HG03060 (cell line): ENCODE results near the gene PPP1R12C.

ENCODE experiments used
- ATAC-seq: cut with Tn5 transposase; IDR thresholded peaks from one replicate; pipeline ENCODE4 v1.9.1; 2021; ENCODE audit warnings: low read depth, moderate number of reproducible peaks; ENCODE audit not compliant: unreplicated experiment

The PPP1R12C gene

GRCh38 chr19:55092423-55093318 lies 24.8 kb downstream of the PPP1R12C start:
- ATAC-seq, result no peak

DNA sequence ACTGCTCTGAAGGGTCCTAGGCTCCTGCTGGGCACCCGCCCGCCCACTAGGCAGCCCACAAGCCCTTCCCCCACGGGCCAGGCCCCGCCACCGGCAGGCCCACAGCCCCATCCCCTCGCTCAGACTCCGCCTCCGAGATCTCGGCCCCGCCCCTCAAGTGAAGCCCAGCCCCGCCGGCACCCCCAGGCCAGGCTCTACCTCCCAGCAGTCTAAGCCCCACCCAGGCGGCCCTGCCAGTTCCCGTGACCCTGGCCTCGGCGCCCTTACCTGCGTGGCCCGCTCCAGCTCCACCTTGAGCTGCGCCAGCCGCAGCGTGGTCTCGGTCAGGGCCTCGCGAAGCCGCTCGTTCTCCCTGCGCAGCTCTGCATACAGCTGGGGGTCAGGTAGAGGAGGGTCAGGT lies 25.5 kb downstream of the PPP1R12C start:
- ATAC-seq, result no peak

- no peak for ATAC-seq
These were observed 26.1 kb downstream of the PPP1R12C start for GRCh38 chr19:55091126-55091910.

DNA sequence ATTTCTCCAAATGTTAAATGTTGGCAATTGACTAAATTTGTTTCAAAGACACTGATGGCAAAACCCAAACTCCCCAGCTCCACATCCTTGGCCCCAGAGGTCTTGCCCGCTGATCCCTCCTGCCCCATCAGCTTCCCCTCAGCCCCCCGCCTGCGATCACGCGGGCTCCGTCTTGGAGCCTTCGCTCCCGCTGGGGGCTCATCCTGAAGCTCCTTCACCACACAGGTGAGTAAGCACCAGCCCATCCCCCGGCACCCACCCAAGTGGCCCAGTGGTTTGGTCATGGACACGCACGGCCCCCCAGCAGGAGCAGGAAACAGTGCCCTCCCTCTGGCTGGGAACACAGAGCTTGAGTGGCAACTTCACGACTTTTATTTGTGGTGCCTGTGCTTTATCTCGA lies 26.9 kb downstream of the PPP1R12C start:
- no peak for ATAC-seq

GRCh38 chr19:55089342-55089944 lies 28.0 kb downstream of the PPP1R12C start:
- no peak for ATAC-seq

DNA sequence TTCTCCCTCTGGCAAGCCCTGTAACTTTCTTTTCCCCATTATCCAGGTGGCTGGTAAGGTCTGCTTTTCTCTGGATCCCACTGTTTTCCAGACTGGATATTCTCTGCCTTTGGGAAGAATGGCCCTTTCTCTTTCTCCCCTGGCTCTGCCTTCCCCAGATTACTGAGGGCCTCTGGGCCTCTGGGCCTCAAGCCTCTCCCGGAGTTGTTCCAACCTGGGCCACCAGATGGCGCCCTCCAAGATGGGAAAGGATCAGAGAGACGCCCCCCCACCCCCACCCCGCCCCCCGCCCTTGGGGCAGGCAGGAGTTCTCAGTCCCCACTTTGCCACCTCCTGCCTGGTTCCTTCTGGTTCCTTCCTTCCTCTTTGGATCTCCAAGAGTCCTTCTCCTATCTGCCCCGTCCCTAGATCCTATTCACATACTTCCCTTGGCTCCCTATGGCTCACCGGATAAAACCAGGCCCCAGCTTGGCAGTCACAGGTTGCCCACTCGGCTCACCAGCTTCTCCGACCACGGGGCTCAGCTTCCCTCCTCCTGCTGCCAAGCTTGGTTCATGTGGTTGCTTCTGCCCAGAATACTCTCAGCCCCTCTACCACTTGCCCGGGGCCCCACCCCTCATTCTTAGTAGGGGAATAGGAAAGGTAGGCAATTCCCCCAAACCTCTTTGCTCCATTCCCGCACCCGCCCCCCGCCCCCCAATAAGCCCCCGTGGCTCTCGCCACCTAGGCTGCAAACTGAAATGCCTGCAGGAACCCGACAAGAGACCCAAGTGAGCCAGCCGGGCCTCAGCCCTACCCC lies 28.7 kb downstream of the PPP1R12C start:
- no peak for ATAC-seq

DNA sequence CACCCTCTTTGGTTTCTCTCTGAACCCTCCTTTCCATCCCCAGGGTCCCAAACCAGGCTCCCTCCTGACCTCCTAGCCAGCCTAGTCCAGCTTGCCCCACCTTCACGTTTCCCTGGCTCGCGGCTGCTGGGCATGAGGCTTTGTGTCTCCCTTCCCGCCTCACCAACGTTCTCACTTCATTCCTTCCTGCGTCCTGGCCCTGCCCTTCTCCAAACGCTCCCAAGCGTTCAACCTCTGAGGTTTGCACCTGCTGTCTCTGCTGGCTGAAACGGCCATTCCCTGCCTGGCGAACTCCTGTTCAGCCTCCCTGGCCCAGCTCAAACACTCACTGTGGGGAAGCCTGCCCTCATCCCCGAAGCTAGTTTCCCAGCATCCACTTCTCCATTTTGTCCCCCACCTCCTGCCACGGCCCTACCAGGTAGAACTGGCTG lies 29.4 kb downstream of the PPP1R12C start:
- no peak for ATAC-seq

- ATAC-seq, result no peak
These were observed 29.9 kb downstream of the PPP1R12C start for GRCh38 chr19:55087542-55087901.

- no peak for ATAC-seq
These were observed 30.5 kb downstream of the PPP1R12C start for GRCh38 chr19:55086730-55087541.

GRCh38 chr19:55085923-55086715 lies 31.3 kb downstream of the PPP1R12C start:
- ATAC-seq, result no peak

- no peak for ATAC-seq
These were observed 33.0 kb downstream of the PPP1R12C start for GRCh38 chr19:55084416-55084815.

GRCh38 chr19:55083004-55083850 lies 34.2 kb downstream of the PPP1R12C start:
- ATAC-seq, result no peak

DNA sequence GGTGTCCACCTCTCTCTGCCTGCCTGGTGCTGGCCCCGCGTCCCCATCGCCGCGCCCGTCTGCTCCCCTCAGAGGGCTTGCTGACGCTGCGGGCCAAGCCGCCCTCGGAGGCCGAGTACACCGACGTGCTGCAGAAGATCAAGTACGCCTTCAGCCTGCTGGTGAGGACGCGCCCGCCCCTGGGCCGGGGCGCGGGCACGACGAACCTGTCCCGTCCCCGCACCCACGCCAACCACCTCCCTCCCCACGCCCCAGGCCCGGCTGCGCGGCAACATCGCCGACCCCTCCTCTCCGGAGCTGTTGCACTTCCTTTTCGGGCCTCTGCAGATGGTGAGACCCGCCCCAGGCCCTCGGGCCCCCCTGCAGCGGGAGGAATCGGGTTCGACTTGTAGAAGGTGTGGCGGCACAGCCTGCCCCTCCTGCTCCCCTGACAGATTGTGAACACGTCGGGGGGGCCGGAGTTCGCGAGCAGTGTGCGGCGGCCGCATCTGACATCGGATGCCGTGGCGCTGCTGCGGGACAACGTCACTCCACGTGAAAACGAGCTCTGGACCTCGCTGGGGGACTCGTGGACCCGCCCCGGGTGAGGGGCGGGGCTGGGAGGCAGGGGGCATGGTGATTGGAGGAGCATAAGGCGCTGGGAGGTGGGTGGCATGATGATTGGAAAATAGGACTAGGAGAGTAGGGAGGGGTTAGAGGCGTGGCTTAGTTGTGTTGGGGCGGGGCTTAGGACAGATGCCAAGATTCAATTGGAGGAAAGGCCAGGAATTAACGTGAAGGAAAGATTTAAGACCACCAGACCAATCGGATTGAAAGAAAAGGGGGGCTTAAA lies 35.2 kb downstream of the PPP1R12C start:
- no peak for ATAC-seq

DNA sequence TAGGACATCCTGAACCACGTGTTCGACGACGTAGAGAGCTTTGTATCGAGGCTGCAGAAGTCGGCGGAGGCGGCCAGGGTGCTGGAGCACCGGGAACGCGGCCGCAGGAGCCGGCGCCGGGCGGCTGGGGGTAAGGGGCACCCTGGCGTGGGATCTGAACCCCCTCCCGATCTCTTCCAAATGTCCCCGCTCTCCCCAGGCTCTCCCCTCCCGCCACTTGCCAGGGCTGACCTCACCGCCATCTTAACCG lies 35.7 kb downstream of the PPP1R12C start:
- ATAC-seq, result no peak

- no peak for ATAC-seq
These were observed 36.3 kb downstream of the PPP1R12C start for GRCh38 chr19:55080968-55081769.

DNA sequence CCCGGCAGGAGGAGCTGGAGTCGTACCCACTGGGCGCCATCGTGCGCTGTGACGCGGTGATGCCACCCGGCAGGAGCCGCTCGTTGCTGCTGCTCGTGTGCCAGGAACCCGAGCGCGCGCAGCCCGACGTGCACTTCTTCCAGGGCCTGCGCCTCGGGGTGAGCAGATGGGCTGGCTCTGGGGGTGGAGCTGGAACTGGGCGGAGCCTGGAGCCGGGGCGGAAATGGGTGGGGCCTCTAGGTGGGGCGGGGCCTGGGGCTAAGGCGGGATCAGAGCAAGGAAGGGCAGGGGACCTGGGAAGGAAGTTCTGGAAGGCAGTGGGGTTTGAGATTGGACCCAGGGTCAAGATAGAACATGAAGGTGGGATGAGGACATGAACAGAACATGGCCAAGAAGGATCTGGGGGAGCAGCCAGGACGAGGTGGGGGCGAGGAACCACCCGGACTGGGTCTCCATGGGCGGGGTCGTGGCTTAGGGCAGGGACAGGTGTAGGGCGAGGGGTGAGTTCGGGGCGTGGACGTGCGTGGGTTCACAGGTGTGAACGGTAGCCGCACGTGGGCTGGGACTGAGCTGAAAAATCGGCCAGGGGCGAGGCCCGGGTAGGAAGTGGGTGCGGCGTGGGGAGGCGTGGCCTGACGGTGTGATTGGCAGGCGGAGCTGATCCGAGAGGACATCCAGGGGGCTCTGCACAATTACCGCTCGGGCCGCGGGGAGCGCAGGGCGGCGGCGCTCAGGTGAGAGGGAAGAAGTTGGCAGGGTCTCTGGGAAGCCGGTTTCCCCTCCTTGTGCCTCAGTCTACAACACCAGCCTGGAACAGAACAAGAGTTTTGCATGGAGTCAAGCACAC lies 37.1 kb downstream of the PPP1R12C start:
- no peak for ATAC-seq
